Thoracic aorta (tissue), 2 donors: ENCODE data around the gene PFDN2. TPM values are rescaled to one million over a fixed set of nuclear protein-coding genes. Genes with fewer than 3 reads are reported as not detected.

Source experiments
- ATAC-seq: fragments of 150-250 bp; one replicate; pipeline ENCODE4 v1.8.0; 2017; ENCODE audit warnings: low read depth; ENCODE audit not compliant: insufficient number of reproducible peaks, low FRiP score
- DNase-seq: peaks from one replicate; pipeline ENCODE4 v3.0.0-alpha.2; 2020; ENCODE audit warnings: low spot score
- H3K27ac ChIP-seq, 2 donors: fragments of 200-600 bp; sonication (generic); 1 replicate in 1 of 2; 2 replicates in 1 of 2; pipeline ENCODE4 v1.5.1; 2016; ENCODE audit warnings: mild to moderate bottlenecking in 2 of 2, moderate library complexity in 2 of 2
- H3K27me3 ChIP-seq: fragments of 200-600 bp; sonication (generic); replicated peaks from 2 replicates; pipeline ENCODE4 v1.6.0; 2016; ENCODE audit warnings: mild to moderate bottlenecking; ENCODE audit not compliant: insufficient read depth
- H3K36me3 ChIP-seq: fragments of 200-600 bp; sonication (generic); one replicate; pipeline ENCODE4 v1.5.1; 2016
- H3K4me1 ChIP-seq, 2 donors: fragments of 200-600 bp; sonication (generic); 1 replicate in 1 of 2; 2 replicates in 1 of 2; pipeline versions ENCODE4 v1.5.1 to v1.6.0; 2016; ENCODE audit warnings: low read depth in 2 of 2, mild to moderate bottlenecking in 1 of 2; ENCODE audit not compliant: control insufficient read depth in 1 of 2
- H3K4me3 ChIP-seq: fragments of 200-600 bp; sonication (generic); 2 replicates; pipeline ENCODE4 v1.5.1; 2016; ENCODE audit warnings: mild to moderate bottlenecking
- H3K9me3 ChIP-seq: fragments of 200-600 bp; sonication (generic); 2 replicates; pipeline ENCODE4 v1.5.1; 2016
- CTCF ChIP-seq: fragments of 200-600 bp; sonication (generic); IDR thresholded peaks from one replicate; pipeline ENCODE4 v1.5.1; 2019; ENCODE audit warnings: antibody characterized with exemption
- total RNA-seq, 2 donors: library from RNA; depleted of rRNA; stranded (reverse); fragments of >200 nt; gene quantifications; one replicate each; pipeline versions ENCODE4 v1.1.0 to v1.2.3, GENCODE V29; 2016

The PFDN2 gene
- total RNA-seq = 10 to 100 TPM; 22.7 to 92.7 TPM

- ATAC-seq (peak; percentile 44), DNase-seq (peak; percentile 60)
- peaks cover 24 to 51% of the 10 kb centered on the region in 2 donors for H3K4me1 ChIP-seq
- no peaks in the 10 kb centered on the region for H3K27me3 ChIP-seq
- peak within 1 kb of the TSS; percentile 91 to 96 for H3K27ac ChIP-seq
- peaks cover 19% of the 10 kb centered on the region for H3K36me3 ChIP-seq
- H3K4me3 ChIP-seq = peak within 1 kb of the TSS; percentile 82
- no peaks in the 10 kb centered on the region for H3K9me3 ChIP-seq
- TF ChIP-seq CTCF = no peak
Observed at GRCh38 chr1:161117759-161118581, at the start of gene PFDN2, which contains the start of gene NIT1. TSS of gene PFDN2 (minus strand) at chr1:161118037. CDS start at chr1:161118026, 11 bp downstream. TSS of gene NIT1 (plus strand) at chr1:161118105. CDS start at chr1:161118177, 72 bp downstream.

- no peak for TF ChIP-seq CTCF
- ATAC-seq (no peak), DNase-seq (no peak)
- Histone ChIP-seq H3K27me3 (no peaks in the 10 kb centered on the region), H3K27ac (peak overlapping the region; percentile 89), H3K9me3 (no peaks in the 10 kb centered on the region), H3K4me1 (peaks cover 13 to 24% of the 10 kb centered on the region in 2 donors), H3K36me3 (peaks cover 20% of the 10 kb centered on the region), H3K4me3 (peak overlapping the region; percentile 75)
Observed at GRCh38 chr1:161166669-161167548, 49.1 kb upstream of the PFDN2 start.

- ATAC-seq = peak; percentile 87
- peaks cover 11% of the 10 kb centered on the region for H3K36me3 ChIP-seq
Observed at GRCh38 chr1:161165742-161166668, 48.2 kb upstream of the PFDN2 start, which contains the start of gene PPOX. TSS of gene PPOX (plus strand) at chr1:161166426. CDS start at chr1:161166848, 422 bp downstream.

More at GRCh38 chr1:161165742-161166668, 48.2 kb upstream of the PFDN2 start, which contains the start of gene PPOX:
- peak; percentile 97 for DNase-seq
- Histone ChIP-seq H3K9me3 (no peaks in the 10 kb centered on the region), H3K27me3 (no peaks in the 10 kb centered on the region), H3K27ac (peak within 1 kb of the TSS; percentile 89), H3K4me1 (peaks cover 19 to 33% of the 10 kb centered on the region in 2 donors), H3K4me3 (peak within 1 kb of the TSS; percentile 75)
- TF ChIP-seq CTCF = no peak
